GM18508 (cell line): Measurements from ENCODE around the gene SLU7.

ENCODE experiments used
- ATAC-seq: cut with Tn5 transposase; IDR thresholded peaks from one replicate; pipeline ENCODE4 v1.9.1; 2021; ENCODE audit warnings: moderate number of reproducible peaks; ENCODE audit not compliant: insufficient read depth, unreplicated experiment

SLU7 gene

DNA sequence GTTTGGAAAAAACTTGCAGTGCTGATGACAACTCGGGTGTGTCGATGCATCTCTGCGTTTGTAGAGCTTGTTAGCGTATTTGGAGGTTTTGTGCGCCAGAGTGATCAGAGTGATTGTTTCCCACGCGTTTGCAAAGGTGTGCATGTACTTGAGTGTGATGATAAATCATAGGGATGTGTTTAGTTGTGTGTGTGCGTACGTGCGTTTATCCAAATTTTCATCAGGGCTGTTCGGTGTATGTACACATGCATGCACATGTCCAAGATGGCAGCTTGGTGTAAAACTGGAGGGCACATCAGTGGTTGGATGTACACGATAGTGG lies 48.2 kb downstream of the SLU7 start:
- ATAC-seq, result no peak

DNA sequence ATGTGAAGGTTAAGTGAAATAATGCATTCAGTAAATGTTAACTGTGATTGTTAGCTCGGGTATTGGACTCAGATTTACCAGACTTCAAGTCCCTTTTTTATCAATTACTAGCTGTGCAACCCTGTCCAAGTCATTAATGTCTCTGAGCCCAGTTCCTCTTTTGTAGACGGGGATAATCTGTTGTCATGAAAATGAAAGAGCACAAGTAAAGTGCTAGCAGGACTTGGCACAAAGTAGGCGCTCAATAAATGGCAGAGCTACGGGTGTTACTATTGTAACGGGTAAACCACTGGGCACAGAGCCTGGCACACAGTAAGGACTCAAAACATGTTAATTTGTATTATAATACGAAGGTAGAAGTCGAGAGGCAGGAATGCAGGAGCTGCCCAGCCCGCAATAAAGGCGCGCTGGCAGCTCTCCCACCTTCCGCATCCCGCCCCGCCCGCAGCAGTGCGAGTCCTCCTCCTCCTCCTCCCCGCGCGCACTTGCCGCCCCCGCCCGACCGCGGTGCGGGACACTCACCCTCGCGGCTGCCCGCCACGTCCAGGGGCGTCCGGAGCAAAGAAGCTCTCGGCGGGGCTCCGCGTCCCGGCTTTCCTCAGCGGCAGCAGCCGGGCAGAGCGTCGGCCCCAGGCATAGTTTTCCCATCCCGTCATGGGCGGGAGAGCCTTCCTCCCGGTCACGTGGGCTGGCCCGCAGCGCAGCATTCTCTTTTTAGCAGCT lies 48.7 kb downstream of the SLU7 start, which contains the start of gene C1QTNF2:
Gene C1QTNF2 (minus strand): TSS at position 637 of the 723 bp plus-strand sequence. CDS start 15,615 bp downstream, outside the sequence.
- no peak for ATAC-seq

DNA sequence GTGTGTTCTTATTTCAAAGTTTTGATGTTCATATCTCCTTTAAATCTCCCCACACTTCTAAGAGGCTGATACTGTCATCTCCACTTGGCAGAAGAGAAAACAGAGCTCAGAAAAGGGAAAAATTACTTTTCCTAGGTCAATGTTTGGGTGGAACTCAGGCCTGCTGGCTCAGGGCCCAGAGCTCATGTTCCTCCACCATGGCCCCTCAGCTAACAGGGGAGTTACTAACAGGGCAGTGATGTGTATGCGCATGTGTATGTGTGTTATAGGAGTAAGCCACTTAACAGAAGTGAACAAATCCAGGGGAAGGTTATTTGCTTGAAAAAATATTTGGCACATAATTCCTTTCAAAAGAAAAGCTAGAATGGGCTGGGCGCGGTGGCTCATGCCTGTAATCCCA lies 51.0 kb downstream of the SLU7 start:
- ATAC-seq, result no peak

DNA sequence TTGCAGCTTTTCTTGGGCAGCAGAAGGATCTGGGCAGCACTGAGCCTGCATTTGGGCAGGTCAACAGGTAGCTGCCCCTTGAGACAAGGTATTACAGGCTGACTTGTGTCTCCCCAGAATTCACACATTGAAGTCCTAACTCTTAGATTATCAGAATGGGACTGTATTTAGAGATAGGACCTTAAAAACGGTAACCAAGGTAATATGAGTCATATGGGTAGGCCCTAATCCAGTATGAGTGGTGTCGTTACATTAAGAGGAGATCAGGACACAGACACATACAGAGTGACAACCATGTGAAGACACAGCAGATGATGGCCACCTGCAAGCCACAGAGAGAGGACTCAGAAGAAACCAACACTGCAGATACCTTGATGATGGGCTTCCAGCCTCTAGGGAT lies 51.6 kb downstream of the SLU7 start:
- no peak for ATAC-seq

GRCh38 chr5:160366230-160366629 lies 52.7 kb downstream of the SLU7 start:
- no peak for ATAC-seq

- ATAC-seq, result no peak
Observed at GRCh38 chr5:160363660-160364395, 55.1 kb downstream of the SLU7 start.

DNA sequence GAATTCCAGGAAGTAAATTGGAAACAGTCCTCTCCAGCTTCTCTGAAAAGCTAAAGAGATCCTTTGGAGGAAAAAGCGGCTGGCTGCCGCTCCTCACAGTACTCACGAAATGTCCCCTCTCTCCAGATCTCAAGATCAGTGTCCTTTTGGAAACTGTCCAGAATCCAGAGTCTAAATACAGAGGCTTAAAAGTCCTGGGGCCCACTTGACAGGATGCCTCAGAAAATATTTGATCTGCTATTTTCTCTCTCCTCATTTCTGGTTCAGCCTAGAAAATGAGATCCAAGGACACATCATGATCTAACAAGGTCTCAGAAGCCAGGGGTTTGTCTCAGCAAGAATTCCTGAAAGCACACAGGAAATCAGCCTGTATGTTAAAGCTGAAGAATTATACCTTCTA lies 55.7 kb downstream of the SLU7 start:
- ATAC-seq, result no peak

DNA sequence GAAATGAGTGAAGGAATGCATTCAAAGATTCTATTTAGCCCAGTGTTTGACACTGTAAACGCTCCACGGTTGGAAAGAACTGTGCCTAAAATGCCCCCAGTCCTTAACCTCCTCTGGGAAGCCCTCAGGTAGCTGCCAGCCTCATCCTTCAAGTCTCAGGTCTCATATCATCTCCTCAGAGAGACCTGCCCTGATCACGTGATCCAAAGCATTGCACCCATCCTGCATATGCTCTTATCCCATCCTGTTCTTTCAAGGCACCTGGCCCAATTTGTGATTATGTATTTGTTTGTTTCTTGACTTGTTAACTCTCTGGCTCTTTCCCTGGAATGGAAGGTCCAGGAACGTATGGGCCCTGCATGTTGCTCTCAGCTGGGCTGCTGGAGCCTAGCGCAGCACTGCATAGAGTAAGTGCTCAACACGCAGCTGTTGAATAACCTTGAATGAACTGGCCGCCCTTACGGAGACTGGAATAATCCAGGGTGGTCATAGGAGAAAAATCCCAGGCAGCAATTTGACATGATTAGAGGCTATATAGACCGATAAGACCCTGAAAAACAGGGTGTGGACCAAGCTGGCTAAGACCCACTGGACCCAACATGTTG lies 57.2 kb downstream of the SLU7 start:
- ATAC-seq, result no peak

DNA sequence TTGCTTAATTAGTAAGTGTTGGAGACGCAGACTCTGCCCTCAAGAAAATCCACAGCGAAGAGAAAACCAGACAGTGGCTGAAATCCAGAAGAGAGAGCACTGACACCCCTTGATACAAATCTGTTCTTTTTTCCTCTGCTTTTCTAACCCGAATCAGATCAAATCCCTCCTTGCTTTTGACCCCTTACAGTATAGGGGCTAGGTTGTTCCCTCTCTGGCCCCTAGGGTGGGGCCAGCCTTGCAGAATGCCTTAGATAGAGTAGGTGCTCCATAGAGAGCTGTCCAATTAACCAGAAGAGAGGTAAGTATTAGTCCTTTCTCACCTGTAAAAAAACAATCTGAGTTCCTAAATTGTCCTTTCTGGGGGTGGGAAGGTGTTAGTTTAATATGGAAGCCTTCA lies 58.6 kb downstream of the SLU7 start:
- ATAC-seq, result no peak

DNA sequence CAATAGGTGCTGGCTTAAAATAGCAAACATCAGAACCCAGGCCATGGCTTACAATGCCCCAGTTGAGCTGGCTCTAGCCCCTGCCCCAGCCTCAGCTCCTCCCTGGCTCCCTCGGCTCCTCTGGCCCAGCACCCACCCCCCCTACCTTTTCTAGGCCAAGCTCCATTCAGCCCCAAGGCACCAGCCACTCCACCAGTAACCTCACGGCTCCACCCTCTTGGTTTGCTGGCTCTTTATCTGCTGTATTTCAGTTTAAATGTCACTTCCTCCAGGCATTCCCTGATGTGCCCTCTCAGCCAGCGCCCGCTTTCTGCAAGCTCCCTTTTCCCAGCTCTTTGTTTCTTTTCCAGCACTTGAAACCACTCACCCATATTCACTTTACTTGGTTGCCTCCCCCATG lies 59.1 kb downstream of the SLU7 start:
- no peak for ATAC-seq

- no peak for ATAC-seq
Observed at GRCh38 chr5:160359242-160359641, 59.6 kb downstream of the SLU7 start.

- no peak for ATAC-seq
Observed at GRCh38 chr5:160357861-160358411, 60.9 kb downstream of the SLU7 start.

GRCh38 chr5:160357394-160357793 lies 61.5 kb downstream of the SLU7 start:
- no peak for ATAC-seq

DNA sequence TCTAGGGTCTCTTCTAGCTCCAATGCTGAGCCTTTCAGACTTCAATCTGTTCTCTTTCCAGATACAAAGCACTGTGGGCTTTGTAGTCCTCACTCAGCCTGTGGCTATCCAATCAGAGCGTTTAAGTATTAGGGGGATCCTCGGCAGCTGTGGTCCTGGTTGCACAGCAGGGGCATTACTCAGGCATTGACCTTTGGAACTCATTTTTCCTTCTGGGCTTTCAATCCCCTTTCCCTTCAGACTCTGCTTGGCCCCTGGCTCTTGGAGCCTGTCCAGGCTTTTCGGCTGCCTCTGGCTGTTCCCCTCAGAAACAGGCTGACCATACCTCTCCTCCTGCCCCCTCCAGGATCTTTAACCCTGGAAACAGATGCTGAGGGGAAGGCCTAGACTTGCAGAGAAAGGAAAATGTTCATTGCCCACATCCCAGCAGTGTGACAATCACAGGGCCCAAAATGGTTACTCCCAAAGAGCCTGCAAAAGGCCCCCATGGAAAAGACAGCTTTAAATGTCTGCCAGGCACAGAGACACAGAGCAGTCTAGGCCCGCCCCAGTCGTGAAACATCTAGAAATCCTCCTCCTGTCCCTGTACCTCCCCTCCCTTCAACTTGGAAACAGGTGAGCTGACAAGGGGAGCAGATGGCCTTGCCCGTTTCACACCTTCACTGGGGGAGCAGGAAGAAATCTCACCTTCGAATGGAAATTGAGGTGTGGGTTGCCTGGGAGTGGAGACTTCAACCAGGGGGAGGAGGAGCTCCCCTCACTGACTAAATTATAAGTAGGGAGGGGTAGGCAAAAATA lies 62.1 kb downstream of the SLU7 start:
- ATAC-seq, result no peak

DNA sequence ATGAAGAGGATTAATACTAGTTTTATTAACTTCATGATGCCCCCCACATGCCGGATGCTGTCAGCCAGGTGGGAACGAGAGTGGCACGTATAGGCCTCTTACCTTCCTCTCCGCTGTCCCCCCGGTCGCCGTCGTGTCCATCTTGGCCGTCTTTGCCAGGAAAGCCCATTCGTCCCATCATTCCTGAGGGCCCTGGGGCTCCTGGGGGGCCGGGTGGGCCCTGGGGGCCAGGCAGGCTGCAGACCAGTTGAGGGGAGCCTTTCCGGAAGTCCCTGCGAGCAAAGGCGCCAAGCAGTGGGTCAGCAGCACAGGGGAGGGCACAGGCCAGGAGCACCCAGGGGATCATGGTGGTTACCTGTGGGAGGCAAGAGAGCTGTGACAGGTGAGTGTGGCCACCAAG lies 64.2 kb downstream of the SLU7 start:
- no peak for ATAC-seq

DNA sequence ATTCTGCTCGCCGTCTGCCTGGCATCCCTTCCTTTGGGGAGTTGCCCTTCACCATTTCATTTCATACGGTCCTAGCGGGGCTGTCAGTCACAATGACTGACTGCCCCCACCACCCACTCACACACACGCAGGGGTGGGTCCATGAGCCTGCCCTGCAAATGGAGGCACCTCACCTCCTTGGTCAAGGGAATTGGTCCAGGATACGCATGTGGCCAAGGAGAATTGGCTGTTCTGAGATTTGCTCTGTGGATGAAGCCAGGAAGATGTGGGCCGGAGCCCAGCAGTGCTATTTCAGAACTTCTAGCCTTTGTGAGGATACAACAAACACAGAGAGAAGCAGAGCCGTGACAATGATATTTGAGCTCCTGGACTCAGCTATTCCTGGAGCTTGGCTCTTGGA lies 65.5 kb downstream of the SLU7 start:
- no peak for ATAC-seq

DNA sequence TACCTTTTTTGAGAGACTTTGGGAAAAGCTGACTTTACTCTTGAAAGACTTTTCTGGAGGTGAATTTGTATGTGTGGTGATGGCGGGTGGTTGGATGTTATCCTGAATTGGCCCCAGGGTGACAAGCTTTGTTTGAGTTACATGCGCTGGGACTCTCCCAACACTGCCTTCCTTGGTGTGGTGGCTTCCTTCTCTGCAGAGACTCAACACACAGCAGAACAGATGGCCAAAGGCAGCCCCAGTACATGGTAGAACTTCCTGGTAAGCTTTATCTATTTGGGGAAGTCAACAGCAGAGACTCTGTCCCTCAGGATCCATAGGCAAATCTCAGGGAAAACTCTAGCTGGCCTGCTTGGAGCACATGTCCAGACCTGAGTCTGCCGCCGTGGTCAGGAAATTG lies 66.6 kb downstream of the SLU7 start:
- no peak for ATAC-seq
